Skin epidermis (tissue), 12 donors: ENCODE results near the gene NCOA7.
A peak's percentile ranks its signal among the peaks of the same experiment; 100 is the strongest.
"Not testable (repeated sequence)": the region's sequence is repeated elsewhere in the genome, so short reads cannot be mapped to it uniquely, and the experiment has no call there.

ENCODE experiments used
- H3K27ac ChIP-seq, 21 experiments: fragments of 200-600 bp; sonication (generic) in 11 of 21; one replicate each; pipeline ENCODE4 v1.5.0; 2020; ENCODE audit warnings: mild to moderate bottlenecking in 3 of 21, inconsistent platforms in 2 of 21, moderate library complexity in 2 of 21
- H3K4me3 ChIP-seq, 7 experiments: fragments of 200-600 bp; sonication (generic) in 2 of 7; one replicate each; pipeline ENCODE4 v1.5.0; 2020; ENCODE audit warnings: inconsistent platforms in 2 of 7, mild to moderate bottlenecking in 2 of 7, moderate library complexity in 1 of 7

NCOA7 gene

GRCh38 chr6:125949069-125949468 is 158.3 kb downstream of the NCOA7 start:
- no peak overlapping the region for H3K27ac ChIP-seq
- H3K4me3 ChIP-seq: no peak overlapping the region

- no peak overlapping the region for H3K27ac ChIP-seq
- no peak overlapping the region for H3K4me3 ChIP-seq
Measured at GRCh38 chr6:125950293-125950692, 159.5 kb downstream of the NCOA7 start.

DNA sequence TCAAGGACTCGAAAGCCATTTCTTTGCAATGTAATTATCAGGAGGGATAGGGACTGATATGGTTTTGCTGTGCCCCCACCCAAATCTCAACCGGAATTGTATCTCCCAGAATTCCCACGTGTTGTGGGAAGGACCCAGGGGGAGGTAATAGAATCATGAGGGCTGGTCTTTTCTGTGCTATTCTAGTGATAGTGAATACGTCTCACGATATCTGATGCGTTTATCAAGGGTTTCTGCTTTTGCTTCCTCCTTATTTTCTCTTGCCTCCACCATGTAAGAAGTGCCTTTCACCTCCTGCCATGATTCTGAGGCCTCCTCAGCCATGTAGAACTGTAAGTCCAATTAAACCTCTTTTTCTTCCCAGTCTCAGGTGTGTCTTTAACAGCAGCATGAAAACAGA is 160.0 kb downstream of the NCOA7 start:
- not testable (repeated sequence) for H3K27ac ChIP-seq, H3K4me3 ChIP-seq

DNA sequence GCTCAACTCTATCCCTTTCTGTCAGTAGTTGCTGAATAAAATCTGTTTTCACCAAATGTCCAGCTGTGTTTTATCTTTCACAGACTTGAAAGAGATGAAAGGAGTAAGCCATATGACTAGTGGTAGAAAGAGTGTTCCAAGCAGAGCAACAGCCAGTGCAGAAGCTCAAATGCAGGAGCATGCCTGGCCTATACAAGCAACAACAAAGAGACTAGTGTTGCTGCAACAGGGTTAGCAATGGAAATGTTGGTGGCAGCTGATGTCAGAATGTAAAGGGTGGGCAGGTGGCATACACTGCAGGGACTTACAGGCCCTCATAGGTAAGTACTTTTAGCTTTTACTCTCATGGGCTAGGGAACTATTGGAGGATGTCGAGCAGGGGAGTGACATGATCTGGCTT is 160.6 kb downstream of the NCOA7 start:
- Histone ChIP-seq H3K27ac (no peak overlapping the region), H3K4me3 (no peak overlapping the region)

GRCh38 chr6:125952764-125953501 is 162.2 kb downstream of the NCOA7 start:
- H3K27ac ChIP-seq: no peak overlapping the region
- no peak overlapping the region for H3K4me3 ChIP-seq

DNA sequence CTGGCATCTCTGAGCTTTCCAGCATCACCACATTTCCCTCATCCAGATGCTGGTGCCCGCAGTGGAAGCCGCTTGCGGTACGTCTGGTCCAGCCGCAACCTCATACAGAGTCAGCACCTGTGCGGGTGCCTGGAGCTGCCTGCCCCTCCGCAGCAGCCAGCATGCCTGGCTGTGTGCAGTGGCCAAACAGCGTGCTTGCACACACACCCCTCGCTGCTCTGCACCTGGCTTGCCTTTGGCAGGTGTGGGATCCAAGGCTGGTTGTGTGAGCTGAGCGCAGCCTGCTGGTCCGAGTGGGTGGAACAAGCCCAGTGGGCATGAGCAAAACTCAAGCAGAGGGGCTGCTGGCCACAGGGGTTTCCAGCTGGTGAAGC is 162.7 kb downstream of the NCOA7 start:
- Histone ChIP-seq H3K27ac (no peak overlapping the region), H3K4me3 (no peak overlapping the region)

- H3K27ac ChIP-seq: no peak overlapping the region
Measured at GRCh38 chr6:125954735-125955339, 164.1 kb downstream of the NCOA7 start.

GRCh38 chr6:125955973-125956372 is 165.2 kb downstream of the NCOA7 start:
- peak overlapping the region in 10 of 21 experiments; percentile 20 to 100 (median 96) for H3K27ac ChIP-seq
- H3K4me3 ChIP-seq: peak overlapping the region in 5 of 7 experiments; percentile 72 to 95 (median 85)

More at GRCh38 chr6:125954735-125955339, 164.1 kb downstream of the NCOA7 start:
- no peak overlapping the region for H3K4me3 ChIP-seq

- H3K4me3 ChIP-seq: peak within 1 kb of the TSS; percentile 54 to 95 (median 78)
- H3K27ac ChIP-seq: peak within 1 kb of the TSS; percentile 64 to 100 (median 96)
Measured at GRCh38 chr6:125956506-125957390, 166.0 kb downstream of the NCOA7 start, which contains the start of gene HINT3. Gene HINT3, plus strand, starts transcription at chr6:125956770. Its CDS starts 208 bp downstream, at chr6:125956978.

DNA sequence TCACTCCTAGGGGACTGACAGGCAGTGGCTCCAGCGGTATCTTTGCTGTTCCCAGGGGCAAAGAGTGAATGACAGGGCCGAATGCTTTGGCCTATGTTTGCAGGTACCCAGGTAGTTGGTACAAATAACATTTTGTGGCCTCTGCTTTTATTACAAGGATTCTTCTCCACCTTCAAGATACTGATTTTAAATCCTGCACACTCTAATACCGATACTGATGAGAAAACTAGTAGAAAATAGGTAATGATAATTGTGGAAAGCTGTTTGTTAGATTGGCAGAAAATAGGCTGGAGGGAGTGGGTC is 166.6 kb downstream of the NCOA7 start:
- H3K27ac ChIP-seq: peak overlapping the region in 20 of 21 experiments; percentile 85 to 100 (median 96)

DNA sequence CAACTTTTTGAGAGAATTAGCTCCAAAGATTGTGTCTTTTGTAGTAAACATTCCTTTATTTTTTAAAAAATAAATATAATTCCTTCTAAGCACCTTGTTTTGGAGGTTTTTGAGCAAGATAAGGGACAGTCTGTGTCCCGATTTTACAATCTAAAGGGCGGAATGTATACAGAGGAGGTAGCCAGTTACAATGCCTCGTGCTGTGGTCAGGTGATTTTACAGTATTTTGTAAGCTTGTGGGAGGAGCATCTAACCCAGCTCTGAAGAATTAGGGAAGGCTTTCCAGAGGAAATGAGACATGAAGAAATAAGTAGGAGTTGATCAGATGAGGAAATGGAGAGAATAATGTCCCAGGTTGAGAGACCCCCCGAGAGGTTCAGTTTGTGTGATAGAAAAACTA is 167.1 kb downstream of the NCOA7 start:
- Histone ChIP-seq H3K4me3 (peak overlapping the region; percentile 54 to 95 (median 78)), H3K27ac (peak overlapping the region in 19 of 21 experiments; percentile 86 to 100 (median 96))

More for the DNA sequence above, 166.6 kb downstream of the NCOA7 start:
- H3K4me3 ChIP-seq: peak overlapping the region; percentile 54 to 95 (median 78)

GRCh38 chr6:125959041-125959440 is 168.3 kb downstream of the NCOA7 start:
- Histone ChIP-seq H3K4me3 (no peak overlapping the region), H3K27ac (peak overlapping the region in 3 of 21 experiments; percentile 30 to 99 (median 98))

GRCh38 chr6:125961117-125961516 is 170.4 kb downstream of the NCOA7 start:
- Histone ChIP-seq H3K27ac (no peak overlapping the region), H3K4me3 (no peak overlapping the region)

GRCh38 chr6:125962900-125963497 is 172.2 kb downstream of the NCOA7 start:
- Histone ChIP-seq H3K4me3 (no peak overlapping the region), H3K27ac (no peak overlapping the region)

DNA sequence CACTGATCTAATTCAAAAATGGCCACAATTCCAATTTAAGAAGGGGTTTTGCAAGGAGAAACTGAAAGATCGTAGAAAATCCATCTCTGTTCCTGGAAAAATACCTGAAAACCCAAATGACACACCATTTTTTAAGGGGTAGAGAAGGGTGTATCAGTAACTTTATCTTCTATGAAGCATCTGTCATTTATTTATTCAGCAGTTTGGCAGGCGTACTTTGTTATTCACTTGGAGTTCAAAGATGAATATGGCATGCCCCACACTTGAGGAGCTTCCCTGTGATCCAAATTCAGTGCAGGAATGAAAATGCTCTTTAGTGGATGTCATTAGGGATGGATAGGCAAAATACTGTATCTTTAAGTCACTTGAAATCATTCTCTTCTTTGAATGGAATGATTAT is 173.1 kb downstream of the NCOA7 start:
- H3K27ac ChIP-seq: no peak overlapping the region
- H3K4me3 ChIP-seq: no peak overlapping the region

GRCh38 chr6:125966569-125966968 is 175.8 kb downstream of the NCOA7 start:
- H3K4me3 ChIP-seq: no peak overlapping the region
- no peak overlapping the region for H3K27ac ChIP-seq

DNA sequence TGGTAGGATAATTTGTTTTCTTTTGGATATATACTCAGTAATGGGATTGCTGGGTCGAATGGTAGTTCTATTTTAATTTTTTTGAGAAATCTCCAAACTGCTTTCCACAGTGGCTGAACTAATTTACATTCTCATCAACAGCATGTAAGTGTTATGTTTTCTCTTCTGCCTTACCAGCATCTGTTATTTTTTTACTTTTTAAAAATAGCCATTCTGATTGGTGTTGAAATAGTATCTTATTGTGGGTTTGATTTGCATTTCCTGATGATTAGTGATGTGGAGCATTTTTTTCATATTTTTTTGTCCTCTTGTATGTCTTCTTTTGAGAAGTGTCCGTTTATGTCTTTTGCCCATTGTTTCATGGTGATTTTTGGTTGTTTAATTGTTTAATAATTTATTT is 177.7 kb downstream of the NCOA7 start:
- no peak overlapping the region for H3K27ac ChIP-seq
- no peak overlapping the region for H3K4me3 ChIP-seq

DNA sequence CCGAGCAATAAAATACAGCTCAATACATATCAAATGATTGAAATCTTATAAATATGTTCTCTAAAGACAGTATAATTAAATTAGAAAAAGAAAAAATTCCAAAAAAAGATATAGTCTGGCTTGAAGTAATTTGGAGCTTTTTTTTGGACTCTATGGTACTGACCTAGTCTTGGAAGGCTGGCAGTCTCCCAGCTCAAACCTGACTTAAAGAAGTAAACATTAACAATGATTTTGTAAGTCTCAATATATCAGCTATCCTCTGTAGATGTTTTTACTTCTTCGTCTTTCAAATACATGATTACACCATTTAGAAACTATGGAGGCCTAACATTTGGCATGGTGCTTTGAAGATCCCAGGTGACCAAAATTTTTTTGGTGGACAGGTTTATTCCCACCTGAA is 180.0 kb downstream of the NCOA7 start:
- H3K4me3 ChIP-seq: no peak overlapping the region
- no peak overlapping the region for H3K27ac ChIP-seq

DNA sequence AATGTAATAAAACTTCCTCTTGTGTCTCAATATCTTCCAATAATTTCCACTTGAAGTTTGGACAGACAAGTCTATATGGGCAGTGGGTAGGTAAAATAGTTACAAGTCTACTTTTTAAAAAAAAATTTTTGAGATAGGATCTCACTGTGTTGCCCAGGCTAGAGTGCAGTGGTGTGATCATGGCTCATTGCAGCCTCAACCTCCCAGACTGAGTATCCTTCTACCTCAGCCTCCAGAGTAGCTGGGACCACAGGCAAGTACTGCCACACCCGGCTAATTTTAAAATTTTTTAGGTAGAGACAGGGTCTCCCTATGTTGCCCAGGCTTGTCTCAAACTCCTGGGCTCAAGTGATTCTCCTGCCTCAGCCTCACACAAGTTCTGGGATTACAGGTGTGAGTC is 181.7 kb downstream of the NCOA7 start:
- not testable (repeated sequence) for H3K27ac ChIP-seq, H3K4me3 ChIP-seq
